GM18873 (cell line): ENCODE data around the gene FNDC1.

ENCODE experiments used
- ATAC-seq: cut with Tn5 transposase; IDR thresholded peaks from one replicate; pipeline ENCODE4 v1.9.1; 2021; ENCODE audit warnings: mild to moderate bottlenecking, moderate library complexity, moderate number of reproducible peaks; ENCODE audit not compliant: unreplicated experiment, low FRiP score

The FNDC1 gene

DNA sequence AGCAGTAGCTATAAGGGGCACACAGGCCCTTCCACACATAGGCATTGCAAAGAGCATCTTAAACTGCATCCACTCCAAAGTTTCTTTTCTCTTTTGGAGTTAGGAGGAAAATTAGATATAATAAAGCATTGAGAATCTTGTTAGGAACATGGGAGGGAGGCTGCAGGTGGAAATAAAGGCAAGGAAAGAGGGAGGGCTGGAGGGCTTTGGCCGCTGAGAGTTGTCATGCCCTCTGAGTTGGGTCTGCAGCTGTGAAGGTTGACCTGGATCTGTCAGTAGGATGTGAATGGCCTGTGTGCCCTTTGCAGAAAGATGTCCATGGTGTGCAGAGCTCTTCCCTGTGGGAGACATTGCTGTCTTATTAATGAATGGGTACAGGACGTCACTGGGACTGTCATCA is 134.0 kb downstream of the FNDC1 start:
- no peak for ATAC-seq

GRCh38 chr6:159303784-159304183 is 134.6 kb downstream of the FNDC1 start:
- ATAC-seq, result no peak

- no peak for ATAC-seq
Observed at GRCh38 chr6:159304641-159305040, 135.4 kb downstream of the FNDC1 start.

GRCh38 chr6:159305159-159305558 is 136.0 kb downstream of the FNDC1 start:
- no peak for ATAC-seq

- no peak for ATAC-seq
Observed at GRCh38 chr6:159305804-159306537, 136.8 kb downstream of the FNDC1 start.

DNA sequence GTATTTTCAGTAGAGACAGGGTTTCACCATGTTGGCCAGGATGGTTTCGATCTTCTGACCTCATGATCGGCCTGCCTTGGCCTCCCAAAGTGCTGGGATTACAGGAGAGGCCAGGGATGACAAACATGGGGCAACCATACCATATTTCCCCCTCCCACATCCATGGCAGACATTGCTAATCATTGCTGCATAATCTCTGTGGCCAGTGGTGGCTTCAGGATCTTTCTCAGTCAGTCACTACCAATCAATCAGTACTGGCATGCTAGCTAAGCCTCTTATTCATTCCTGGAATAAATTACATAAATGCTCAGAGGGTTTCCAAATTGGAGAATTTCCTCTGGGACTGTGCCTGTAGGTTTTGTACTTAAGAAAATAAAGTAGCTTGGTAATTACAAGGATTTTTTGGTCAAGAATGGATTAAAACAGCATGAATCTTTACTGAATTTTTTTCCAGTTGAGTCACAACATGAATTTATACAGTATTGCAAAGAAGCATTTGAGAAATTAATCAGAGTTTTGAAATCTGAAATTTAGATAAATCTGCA is 138.1 kb downstream of the FNDC1 start:
- no peak for ATAC-seq

GRCh38 chr6:159308198-159308597 is 139.0 kb downstream of the FNDC1 start:
- ATAC-seq, result no peak

GRCh38 chr6:159309723-159310122 is 140.5 kb downstream of the FNDC1 start:
- no peak for ATAC-seq

DNA sequence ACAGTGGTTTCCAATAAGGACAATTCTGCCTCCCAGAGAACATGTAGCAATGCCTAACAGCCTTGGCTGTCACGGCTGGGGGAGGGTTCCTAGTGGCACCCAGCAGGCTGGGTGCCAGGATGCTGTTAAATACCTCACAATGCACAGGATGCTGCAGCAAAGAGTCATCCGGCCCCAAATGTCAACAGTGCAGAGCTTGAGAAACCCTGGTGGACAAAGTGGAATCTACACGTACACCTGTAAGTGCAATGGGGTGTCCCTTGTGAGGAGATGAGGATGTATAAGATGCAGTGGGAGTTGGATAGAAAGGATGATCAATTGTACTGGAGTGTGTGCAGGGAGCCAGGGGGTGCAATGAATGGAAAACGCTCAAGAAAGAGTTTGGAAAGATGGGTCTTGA is 142.4 kb downstream of the FNDC1 start:
- ATAC-seq, result no peak

GRCh38 chr6:159312206-159312605 is 143.0 kb downstream of the FNDC1 start:
- no peak for ATAC-seq

- ATAC-seq, result no peak
Observed at GRCh38 chr6:159313018-159313417, 143.8 kb downstream of the FNDC1 start.

GRCh38 chr6:159315562-159315961 is 146.4 kb downstream of the FNDC1 start:
- ATAC-seq, result no peak

DNA sequence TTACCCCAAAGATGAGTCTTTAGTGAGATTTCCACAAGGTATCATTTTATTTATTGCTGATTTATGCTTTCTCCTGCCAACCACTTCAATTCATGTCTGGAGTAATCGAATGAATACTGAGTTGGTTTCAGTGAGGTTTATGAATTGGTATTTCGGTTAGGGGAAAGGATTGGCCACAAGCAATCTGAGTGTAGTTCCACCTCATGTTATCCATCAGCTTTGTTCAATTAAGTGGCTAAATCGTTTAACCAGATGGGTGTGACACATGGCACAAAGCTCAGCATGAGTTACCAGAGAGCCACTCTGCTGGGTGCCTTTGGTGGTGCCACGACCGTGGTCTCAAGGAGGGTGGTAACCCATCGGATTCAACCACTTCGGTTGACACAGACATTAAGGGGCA is 148.2 kb downstream of the FNDC1 start:
- ATAC-seq, result no peak

- ATAC-seq, result no peak
Observed at GRCh38 chr6:159321267-159321666, 152.1 kb downstream of the FNDC1 start.
